Ovary (tissue), 9 donors: ENCODE measurements around the gene CDH22. TPM values are rescaled to one million over a fixed set of nuclear protein-coding genes. Genes with fewer than 3 reads are reported as not detected.

Experiments
- DNase-seq, 5 donors: peaks; one replicate each; pipeline ENCODE4 v3.0.0-alpha.2; 2019 to 2020
- H3K27ac ChIP-seq, 2 donors: fragments of 200-600 bp; one replicate each; pipeline versions ENCODE4 v1.5.1 to v1.8.0; 2019 to 2022
- H3K27me3 ChIP-seq: fragments of 200-600 bp; one replicate; pipeline ENCODE4 v1.8.0; 2022
- H3K36me3 ChIP-seq: fragments of 200-600 bp; sonication (generic); one replicate; pipeline ENCODE4 v1.5.1; 2019
- H3K4me1 ChIP-seq: one replicate; pipeline ENCODE4 v1.8.1; 2013; ENCODE audit warnings: mild to moderate bottlenecking, moderate library complexity; ENCODE audit not compliant: insufficient read depth
- H3K4me3 ChIP-seq: fragments of 200-600 bp; sonication (generic); one replicate; pipeline ENCODE4 v1.5.1; 2017
- H3K9me3 ChIP-seq, 2 donors: fragments of 200-600 bp in 1 of 2; sonication (generic) in 1 of 2; one replicate each; pipeline versions ENCODE4 v1.5.1 to v1.8.1; 2013 to 2019; ENCODE audit warnings: mild to moderate bottlenecking in 1 of 2, moderate library complexity in 1 of 2
- EP300 ChIP-seq: sonication (generic); formaldehyde crosslinking; IDR thresholded peaks from one replicate; pipeline ENCODE4 v1.6.1; 2017; ENCODE audit warnings: antibody characterized with exemption
- POLR2A ChIP-seq: fragments of 450-650 bp; IDR thresholded peaks from one replicate; pipeline ENCODE4 v1.6.1; 2017; ENCODE audit warnings: antibody characterized with exemption, mild to moderate bottlenecking, moderate library complexity
- WGBS, 3 donors: extraction: QIAGEN DNeasy Blood & Tissue Kit in 1 of 3; methylation state at CpG; one replicate each; pipeline versions ENCODE4 v1.1.5 to v1.1.7; 2013 to 2017; 5-methylcytosine and 5-hydroxymethylcytosine counted together
- intact Hi-C, 4 donors: fragments of 100-400 bp; cut with DNase I; formaldehyde crosslinking; loops; one replicate each; pipeline versions ENCODE4 v1.11.0 to v1.15.1; 2022 to 2023
- polyA plus RNA-seq, 2 donors: library from polyadenylated mRNA; stranded (reverse); fragments of 200-250 nt in 1 of 2; fragments of 350-450 nt in 1 of 2; fragmentation: Illumina TruSeq in 1 of 2; extraction: RNeasy Lipid Tissue Mini Kit (QIAGEN cat#74804) in 1 of 2; gene quantifications; one replicate each; pipeline ENCODE4 v1.2.3, GENCODE V29; 2013 to 2014
- total RNA-seq, 7 donors: library from RNA; depleted of rRNA in 2 of 7; stranded (reverse); fragments of >200 nt in 2 of 7; fragmentation: NEBNext Ultra II Directional in 3 of 7; extraction: Animal tissue kit (Norgen Biotek cat#: 25700) in 3 of 7; gene quantifications; one replicate each; pipeline versions ENCODE4 v1.1.0 to v1.2.4, GENCODE V29; 2016 to 2023
- TF ChIP-seq, protein P1 (sequence below), 3 donors: fragments of 450-650 bp in 2 of 3; fragments of 200-600 bp in 1 of 3; IDR thresholded peaks; one replicate each; pipeline versions ENCODE4 v1.5.1 to v1.8.0; 2016 to 2022; ENCODE audit warnings: antibody characterized with exemption in 3 of 3, mild to moderate bottlenecking in 1 of 3
- donor health status: DM: no; HTN: no; CAD: no; lungs with moderate emphysema.
- donor health status: DM: no; HTN: no; CAD: no.
- donor health status: Bipolar disorder and iron deficiency.
- donor health status: DM: yes; HTN: yes; CAD: no.
- donor health status: DM: no; HTN: no; CAD: no.
- donor health status: DM: yes; HTN: yes; CAD: no.

The CDH22 gene
- total and polyA plus RNA-seq, 9 donors = 0.10 to 1.5 (median 0.36) TPM

DNA sequence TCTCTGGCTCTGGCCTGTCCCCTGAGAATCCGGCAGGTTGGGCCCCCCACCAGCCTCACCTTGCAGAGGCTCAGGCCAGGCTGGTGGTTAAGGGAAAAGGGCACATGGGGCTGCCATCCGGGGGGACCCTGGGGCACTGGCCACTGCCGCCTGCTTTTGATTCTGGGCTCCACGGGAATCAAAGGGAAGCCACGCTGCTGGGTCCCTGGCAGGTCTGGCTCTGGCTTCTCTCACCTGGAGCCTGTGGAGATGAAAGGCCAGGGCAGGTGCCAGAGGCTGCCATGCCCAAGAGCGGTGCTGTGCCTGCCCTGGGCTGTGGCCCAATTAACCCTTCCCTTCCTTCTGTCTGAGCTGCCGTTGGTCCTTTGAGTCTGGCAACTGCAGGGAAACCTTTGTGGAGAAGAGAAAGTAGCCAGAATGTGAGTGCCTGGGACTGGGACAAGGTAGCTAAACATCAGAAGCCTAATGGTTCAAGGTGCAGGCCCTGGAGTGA is 9.4 kb upstream of the CDH22 start:
- Histone ChIP-seq H3K36me3 (no peaks in the 10 kb centered on the region), H3K27ac (no peak overlapping the region), H3K27me3 (no peaks in the 10 kb centered on the region), H3K9me3 (no peaks in the 10 kb centered on the region), H3K4me1 (no peaks in the 10 kb centered on the region), H3K4me3 (no peak overlapping the region)
- DNase-seq = no peak
- intact Hi-C loops = no loop called here
- 40 to 58% (median 46%) methylated on average over 7 of the region's 7 CpGs for WGBS, 3 donors
- TF ChIP-seq EP300 = no peak
- TF ChIP-seq, protein P1, sequence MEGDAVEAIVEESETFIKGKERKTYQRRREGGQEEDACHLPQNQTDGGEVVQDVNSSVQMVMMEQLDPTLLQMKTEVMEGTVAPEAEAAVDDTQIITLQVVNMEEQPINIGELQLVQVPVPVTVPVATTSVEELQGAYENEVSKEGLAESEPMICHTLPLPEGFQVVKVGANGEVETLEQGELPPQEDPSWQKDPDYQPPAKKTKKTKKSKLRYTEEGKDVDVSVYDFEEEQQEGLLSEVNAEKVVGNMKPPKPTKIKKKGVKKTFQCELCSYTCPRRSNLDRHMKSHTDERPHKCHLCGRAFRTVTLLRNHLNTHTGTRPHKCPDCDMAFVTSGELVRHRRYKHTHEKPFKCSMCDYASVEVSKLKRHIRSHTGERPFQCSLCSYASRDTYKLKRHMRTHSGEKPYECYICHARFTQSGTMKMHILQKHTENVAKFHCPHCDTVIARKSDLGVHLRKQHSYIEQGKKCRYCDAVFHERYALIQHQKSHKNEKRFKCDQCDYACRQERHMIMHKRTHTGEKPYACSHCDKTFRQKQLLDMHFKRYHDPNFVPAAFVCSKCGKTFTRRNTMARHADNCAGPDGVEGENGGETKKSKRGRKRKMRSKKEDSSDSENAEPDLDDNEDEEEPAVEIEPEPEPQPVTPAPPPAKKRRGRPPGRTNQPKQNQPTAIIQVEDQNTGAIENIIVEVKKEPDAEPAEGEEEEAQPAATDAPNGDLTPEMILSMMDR (IDR thresholded peaks at IDR 0.05) = no peak
- no peak for TF ChIP-seq POLR2A

- Histone ChIP-seq H3K4me1 (no peaks in the 10 kb centered on the region), H3K9me3 (no peaks in the 10 kb centered on the region), H3K4me3 (no peak overlapping the region), H3K27ac (no peak overlapping the region), H3K36me3 (no peaks in the 10 kb centered on the region), H3K27me3 (no peaks in the 10 kb centered on the region)
- intact Hi-C loops = no loop called here
- DNase-seq = no peak
- WGBS, 3 donors = 33 to 49% (median 34%) methylated on average over 24 of the region's 24 CpGs
- TF ChIP-seq EP300 = no peak
These were observed 8.8 kb upstream of the CDH22 start for GRCh38 chr20:46316984-46317684.

- DNase-seq = no peak
- Histone ChIP-seq H3K27me3 (no peaks in the 10 kb centered on the region), H3K9me3 (no peaks in the 10 kb centered on the region), H3K4me1 (no peaks in the 10 kb centered on the region), H3K27ac (no peak overlapping the region), H3K4me3 (no peak overlapping the region), H3K36me3 (no peaks in the 10 kb centered on the region)
- 61 to 64% (median 62%) methylated on average over 6 of the region's 6 CpGs for WGBS, 3 donors
- TF ChIP-seq, protein P1 (IDR thresholded peaks at IDR 0.05) = no peak
- TF ChIP-seq POLR2A (no peak), EP300 (no peak)
- intact Hi-C loops = no loop called here
These were observed 7.0 kb upstream of the CDH22 start for GRCh38 chr20:46315311-46315710.

- Histone ChIP-seq H3K27ac (no peak overlapping the region), H3K4me1 (no peaks in the 10 kb centered on the region), H3K4me3 (no peak overlapping the region), H3K9me3 (no peaks in the 10 kb centered on the region), H3K27me3 (no peaks in the 10 kb centered on the region), H3K36me3 (no peaks in the 10 kb centered on the region)
- 37 to 47% (median 47%) methylated on average over 16 of the region's 16 CpGs for WGBS, 3 donors
- no peak for DNase-seq
- TF ChIP-seq POLR2A = no peak
- TF ChIP-seq, protein P1 (IDR thresholded peaks at IDR 0.05) = no peak
- no peak for TF ChIP-seq EP300
- intact Hi-C loops = no loop called here
These were observed 4.9 kb upstream of the CDH22 start for GRCh38 chr20:46312945-46313861.
